Uterus (tissue), 4 donors: ENCODE measurements around the gene KRTAP13-1. TPM values are rescaled to one million over a fixed set of nuclear protein-coding genes. Genes with fewer than 3 reads are reported as not detected.

Source experiments
- DNase-seq, 2 donors: peaks; one replicate each; pipeline ENCODE4 v3.0.0-alpha.2; 2019 to 2020
- H3K27ac ChIP-seq, 2 donors: fragments of 200-600 bp; sonication (generic); 1 replicate in 1 of 2; 2 replicates in 1 of 2; pipeline ENCODE4 v1.5.1; 2016 to 2018
- H3K27me3 ChIP-seq, 2 donors: fragments of 200-600 bp; sonication (generic); one replicate each; pipeline ENCODE4 v1.5.1; 2018 to 2019; ENCODE audit warnings: control low read depth in 1 of 2
- H3K36me3 ChIP-seq, 2 donors: fragments of 200-600 bp; sonication (generic); one replicate each; pipeline ENCODE4 v1.5.1; 2019; ENCODE audit warnings: control low read depth in 1 of 2
- H3K4me1 ChIP-seq, 2 donors: fragments of 200-600 bp; sonication (generic); one replicate each; pipeline ENCODE4 v1.5.1; 2018 to 2019; ENCODE audit warnings: control low read depth in 1 of 2
- H3K4me3 ChIP-seq, 2 donors: fragments of 200-600 bp; sonication (generic); 1 replicate in 1 of 2; 2 replicates in 1 of 2; pipeline ENCODE4 v1.5.1; 2018 to 2019; ENCODE audit warnings: mild to moderate bottlenecking in 1 of 2
- H3K9me3 ChIP-seq, 2 donors: fragments of 200-600 bp; sonication (generic); one replicate each; pipeline ENCODE4 v1.5.1; 2019; ENCODE audit warnings: control low read depth in 1 of 2
- CTCF ChIP-seq, 4 experiments: fragments of 200-600 bp in 2 of 4; fragments of 450-650 bp in 2 of 4; sonication (generic) in 2 of 4; IDR thresholded peaks; one replicate each; pipeline ENCODE4 v1.5.1; 2016 to 2019; ENCODE audit warnings: antibody characterized with exemption in 4 of 4, mild to moderate bottlenecking in 2 of 4, moderate library complexity in 1 of 4
- POLR2A ChIP-seq, 2 donors: fragments of 450-650 bp; IDR thresholded peaks; one replicate each; pipeline ENCODE4 v1.6.1; 2016; ENCODE audit warnings: antibody characterized with exemption in 2 of 2, mild to moderate bottlenecking in 1 of 2, moderate library complexity in 1 of 2
- intact Hi-C: fragments of 100-400 bp; cut with DNase I; formaldehyde crosslinking; loops from one replicate; pipeline ENCODE4 v1.15.1; 2023; ENCODE audit warnings: low total_unique reads
- total RNA-seq, 4 donors: library from RNA; depleted of rRNA in 3 of 4; stranded (reverse); fragments of >200 nt in 3 of 4; gene quantifications; one replicate each; pipeline versions ENCODE4 v1.1.0 to v1.2.4, GENCODE V29; 2014 to 2023
- donor health status: DM: yes; HTN: yes; CAD: no.

The KRTAP13-1 gene
- not detected for total RNA-seq

- TF ChIP-seq POLR2A (IDR thresholded peaks at IDR 0.05) (no peak), CTCF (IDR thresholded peaks at IDR 0.05) (no peak)
- intact Hi-C loops, result no loop called here
- DNase-seq, result no peak
- Histone ChIP-seq H3K4me1 (no peaks in the 10 kb centered on the region), H3K27me3 (no peaks in the 10 kb centered on the region), H3K27ac (no peak within 1 kb of the TSS), H3K36me3 (no peaks in the 10 kb centered on the region), H3K9me3 (no peaks in the 10 kb centered on the region), H3K4me3 (no peak within 1 kb of the TSS)
Observed at GRCh38 chr21:30395731-30396130, at the start of gene KRTAP13-1. Gene KRTAP13-1, plus strand, starts transcription at chr21:30396031. Its CDS starts 56 bp downstream, at chr21:30396087.

- intact Hi-C loops, result no loop called here
Observed at GRCh38 chr21:30348506-30348905, 47.3 kb upstream of the KRTAP13-1 start, which contains the start of gene KRTAP23-1. Gene KRTAP23-1, minus strand, starts transcription at chr21:30348606. Its CDS starts 0 bp downstream, at chr21:30348606.

GRCh38 chr21:30349572-30349971 lies 46.3 kb upstream of the KRTAP13-1 start:
- DNase-seq, result no peak
- H3K4me1 ChIP-seq, result no peaks in the 10 kb centered on the region
- H3K4me3 ChIP-seq, result no peak overlapping the region
- H3K27ac ChIP-seq, result no peak overlapping the region
- no peaks in the 10 kb centered on the region for H3K36me3 ChIP-seq
- H3K27me3 ChIP-seq, result no peaks in the 10 kb centered on the region
- intact Hi-C loops, result no loop called here
- no peak for TF ChIP-seq POLR2A (IDR thresholded peaks at IDR 0.05)
- H3K9me3 ChIP-seq, result no peaks in the 10 kb centered on the region

More at GRCh38 chr21:30348506-30348905, 47.3 kb upstream of the KRTAP13-1 start, which contains the start of gene KRTAP23-1:
- Histone ChIP-seq H3K4me1 (no peaks in the 10 kb centered on the region), H3K36me3 (no peaks in the 10 kb centered on the region), H3K9me3 (no peaks in the 10 kb centered on the region), H3K27me3 (no peaks in the 10 kb centered on the region), H3K4me3 (no peak within 1 kb of the TSS), H3K27ac (no peak within 1 kb of the TSS)
- TF ChIP-seq POLR2A (IDR thresholded peaks at IDR 0.05), result no peak
- DNase-seq, result no peak

- no peaks in the 10 kb centered on the region for H3K4me1 ChIP-seq
- H3K27me3 ChIP-seq, result no peaks in the 10 kb centered on the region
- H3K27ac ChIP-seq, result no peak overlapping the region
- no peaks in the 10 kb centered on the region for H3K9me3 ChIP-seq
- no peak overlapping the region for H3K4me3 ChIP-seq
- no peaks in the 10 kb centered on the region for H3K36me3 ChIP-seq
- intact Hi-C loops, result no loop called here
- TF ChIP-seq POLR2A (IDR thresholded peaks at IDR 0.05) (no peak), CTCF (IDR thresholded peaks at IDR 0.05) (no peak)
- DNase-seq, result no peak
Observed at GRCh38 chr21:30351534-30351933, 44.3 kb upstream of the KRTAP13-1 start.

GRCh38 chr21:30354308-30355005 lies 41.4 kb upstream of the KRTAP13-1 start:
- intact Hi-C loops, result no loop called here
- H3K27ac ChIP-seq, result no peak overlapping the region
- H3K4me3 ChIP-seq, result no peak overlapping the region
- no peaks in the 10 kb centered on the region for H3K4me1 ChIP-seq
- no peaks in the 10 kb centered on the region for H3K36me3 ChIP-seq
- no peaks in the 10 kb centered on the region for H3K27me3 ChIP-seq
- no peak for DNase-seq
- H3K9me3 ChIP-seq, result no peaks in the 10 kb centered on the region
- TF ChIP-seq POLR2A (IDR thresholded peaks at IDR 0.05) (no peak), CTCF (IDR thresholded peaks at IDR 0.05) (no peak)

GRCh38 chr21:30355906-30356305 lies 39.9 kb upstream of the KRTAP13-1 start:
- Histone ChIP-seq H3K27me3 (no peaks in the 10 kb centered on the region), H3K9me3 (no peaks in the 10 kb centered on the region), H3K4me1 (no peaks in the 10 kb centered on the region), H3K36me3 (no peaks in the 10 kb centered on the region), H3K4me3 (no peak overlapping the region), H3K27ac (no peak overlapping the region)
- intact Hi-C loops, result no loop called here
- TF ChIP-seq CTCF (IDR thresholded peaks at IDR 0.05), result no peak
- no peak for TF ChIP-seq POLR2A (IDR thresholded peaks at IDR 0.05)
- DNase-seq, result no peak
